HepG2 (cell line): ENCODE results near the gene FAM162A. TPM values are rescaled to one million over a fixed set of nuclear protein-coding genes. Genes with fewer than 3 reads are reported as not detected.

Experiments used
- BRF2 ChIP-seq: sonication (generic); formaldehyde crosslinking; IDR thresholded peaks from 2 replicates; pipeline ENCODE4 v1.8.1; 2022; ENCODE audit warnings: mild to moderate bottlenecking, missing genetic modification reagents
- EP300 ChIP-seq, 3 experiments: sonication (generic) in 1 of 3; formaldehyde crosslinking in 1 of 3; IDR thresholded peaks; 2 replicates each; pipeline versions ENCODE4 v1.5.1 to v1.6.1; 2011 to 2020; ENCODE audit warnings: low read depth in 2 of 3, low read length in 2 of 3, borderline replicate concordance in 1 of 3, improper control_type of control experiment in 1 of 3, mild to moderate bottlenecking in 1 of 3, missing genetic modification reagents in 1 of 3, moderate library complexity in 1 of 3
- HMGXB4 ChIP-seq, 2 experiments: sonication (generic) in 1 of 2; formaldehyde crosslinking in 1 of 2; IDR thresholded peaks; 2 replicates each; pipeline versions ENCODE4 v1.4.0 to v1.6.1; 2018 to 2020; ENCODE audit warnings: missing genetic modification reagents in 2 of 2, borderline replicate concordance in 1 of 2, low read depth in 1 of 2, mild to moderate bottlenecking in 1 of 2, missing biosample characterization in 1 of 2
- HNF4A ChIP-seq: sonication (generic); formaldehyde crosslinking; IDR thresholded peaks from 2 replicates; pipeline ENCODE4 v1.4.0; 2020; ENCODE audit warnings: missing genetic modification reagents
- HOXA3 ChIP-seq: sonication (generic); formaldehyde crosslinking; IDR thresholded peaks from 2 replicates; pipeline ENCODE4 v1.5.0; 2020; ENCODE audit warnings: missing genetic modification reagents
- HOXD1 ChIP-seq: sonication (generic); formaldehyde crosslinking; IDR thresholded peaks from 2 replicates; pipeline ENCODE4 v1.5.0; 2020; ENCODE audit warnings: missing genetic modification reagents
- JUN ChIP-seq: sonication (generic); formaldehyde crosslinking; IDR thresholded peaks from 2 replicates; pipeline ENCODE4 v1.4.0; 2020; ENCODE audit warnings: mild to moderate bottlenecking, missing genetic modification reagents
- MAFF ChIP-seq: IDR thresholded peaks from 2 replicates; pipeline ENCODE4 v1.6.1; 2011; ENCODE audit warnings: low read depth, low read length, improper control_type of control experiment
- MTA1 ChIP-seq: sonication (generic); formaldehyde crosslinking; IDR thresholded peaks from 2 replicates; pipeline ENCODE4 v1.4.0; 2020; ENCODE audit warnings: missing genetic modification reagents, mild to moderate bottlenecking, borderline replicate concordance
- RBM22 ChIP-seq: fragments of 200-400 bp; formaldehyde crosslinking; optimal IDR thresholded peaks from 2 replicates; pipeline ENCODE3; 2017; ENCODE audit warnings: mild to moderate bottlenecking, low read length, moderate library complexity
- ZBTB34 ChIP-seq: sonication (generic); formaldehyde crosslinking; IDR thresholded peaks from 2 replicates; pipeline ENCODE4 v1.8.0; 2022; ENCODE audit warnings: mild to moderate bottlenecking, missing genetic modification reagents
- ZNF362 ChIP-seq: sonication (generic); formaldehyde crosslinking; IDR thresholded peaks from 2 replicates; pipeline ENCODE4 v1.4.0; 2020; ENCODE audit warnings: missing genetic modification reagents, mild to moderate bottlenecking, borderline replicate concordance
- ZNF414 ChIP-seq: sonication (generic); formaldehyde crosslinking; IDR thresholded peaks from 2 replicates; pipeline ENCODE4 v1.5.0; 2020; ENCODE audit warnings: missing genetic modification reagents
- ZNF503 ChIP-seq: sonication (generic); formaldehyde crosslinking; IDR thresholded peaks from 2 replicates; pipeline ENCODE4 v1.4.0; 2020; ENCODE audit warnings: missing genetic modification reagents
- polyA plus RNA-seq, 8 experiments: library from polyadenylated mRNA; depleted of rRNA in 3 of 8; stranded (reverse) in 7 of 8; unstranded in 1 of 8; fragments of >200 nt; fragmentation: Illumina TruSeq in 4 of 8; extraction: Trizol in 4 of 8; gene quantifications; 2 replicates each; pipeline versions ENCODE4 v1.2.1 to v1.2.3, GENCODE V29; 2011 to 2016; ENCODE audit warnings: low read depth in 4 of 8, missing spikeins in 1 of 8, mixed read lengths in 1 of 8; ENCODE audit not compliant: insufficient read depth in 1 of 8
- total RNA-seq, 5 experiments: library from RNA; depleted of rRNA; stranded (reverse); fragments of >200 nt; fragmentation: Illumina TruSeq; extraction: Trizol; gene quantifications; 2 replicates each; pipeline ENCODE4 v1.2.3, GENCODE V29; 2016; ENCODE audit warnings: low read depth in 1 of 5

Gene FAM162A
- total and polyA plus RNA-seq, 2 of the 13 experiments (the other 11 are each of a cell fraction or from before 2014, with no cell fraction given): 115 to 155 TPM

- TF ChIP-seq ZNF414 (CRISPR knock-in tag): peak; percentile 81; the same call in 1 of the 2 replicates
- 0 out of 2 replicates have a peak, but pooled peaks have one; percentile 23 for TF ChIP-seq HOXD1 (CRISPR knock-in tag)
- peak; percentile 92 to 99 for TF ChIP-seq EP300 (IDR thresholded peaks at IDR 0.05; ENCODE audit: low read depth in 2 of 2, low read length in 2 of 2)
- peak; percentile 95 for TF ChIP-seq EP300 (CRISPR knock-in tag; IDR thresholded peaks at IDR 0.05; ENCODE audit: borderline replicate concordance)
- peak; percentile 68; the same call in 1 of the 2 replicates for TF ChIP-seq BRF2 (CRISPR knock-in tag)
- peak; percentile 79; the same call in 1 of the 2 replicates for TF ChIP-seq HOXA3
- TF ChIP-seq JUN (CRISPR knock-in tag): peak; percentile 98
- peak; percentile 45; the same call in 1 of the 2 replicates for TF ChIP-seq MTA1 (CRISPR knock-in tag)
- TF ChIP-seq ZBTB34 (CRISPR knock-in tag): peak; percentile 69; the same call in 1 of the 2 replicates
- peak; percentile 58; the same call in 1 of the 2 replicates for TF ChIP-seq ZNF362 (CRISPR knock-in tag)
- peak in 1 of 2 experiments; percentile 54; a peak in 1 of 4 replicates for TF ChIP-seq HMGXB4 (CRISPR knock-in tag; IDR thresholded peaks at IDR 0.05; ENCODE audit: borderline replicate concordance in 1 of 2, low read depth in 1 of 2)
- TF ChIP-seq ZNF503 (CRISPR knock-in tag): peak; percentile 88
- TF ChIP-seq MAFF: peak; percentile 54
- TF ChIP-seq HNF4A: peak; percentile 99
- TF ChIP-seq RBM22: peak; percentile 42
Measured at GRCh38 chr3:122365582-122366378, 18.2 kb upstream of the FAM162A start (continued).
